HG02571 (cell line): ENCODE data around the gene NCF4.

Experiments
- ATAC-seq: cut with Tn5 transposase; IDR thresholded peaks from one replicate; pipeline ENCODE4 v1.9.1; 2021; ENCODE audit warnings: mild to moderate bottlenecking, moderate library complexity; ENCODE audit not compliant: unreplicated experiment

Gene NCF4

GRCh38 chr22:36918586-36919284 is 57.9 kb downstream of the NCF4 start:
- no peak for ATAC-seq

GRCh38 chr22:36921309-36922104 is 60.7 kb downstream of the NCF4 start:
- ATAC-seq: no peak

- no peak for ATAC-seq
Observed at GRCh38 chr22:36922105-36922608, 61.4 kb downstream of the NCF4 start.

GRCh38 chr22:36922711-36923110 is 61.9 kb downstream of the NCF4 start:
- no peak for ATAC-seq

- ATAC-seq: no peak
Observed at GRCh38 chr22:36923131-36923788, 62.5 kb downstream of the NCF4 start.

- ATAC-seq: no peak
Observed at GRCh38 chr22:36924151-36924698, 63.4 kb downstream of the NCF4 start.

GRCh38 chr22:36925388-36926290 is 64.8 kb downstream of the NCF4 start:
- no peak for ATAC-seq

GRCh38 chr22:36926309-36926708 is 65.5 kb downstream of the NCF4 start:
- ATAC-seq: no peak

- ATAC-seq: no peak
Observed at GRCh38 chr22:36926721-36927435, 66.1 kb downstream of the NCF4 start.
